K562 (cell line): ENCODE data around the gene PCBP3. TPM values are rescaled to one million over a fixed set of nuclear protein-coding genes. Genes with fewer than 3 reads are reported as not detected.

ENCODE experiments used
- ATAC-seq: fragments of 200-7000 bp; cut with Tn5 transposase; 3 replicates; pipeline ENCODE4 v1.9.1; 2020; ENCODE audit warnings: moderate library complexity
- BruUV-seq: library from RNA; stranded (reverse); fragments of 400-500 nt; replicated peaks from 2 replicates; lab custom pipeline; 2021; lab: Mats Ljungman, UMichigan
- CTCF ChIA-PET: fragments of 300-600 bp; formaldehyde crosslinking; extraction: SDS; loops from one replicate; lab custom pipeline; 2021; ENCODE audit warnings: low intra/inter-chr PET ratio; lab: Yijun Ruan, JAX
- POLR2A ChIA-PET: fragments of 300-600, 350-650 bp; sonication (Branson Sonifier 250); formaldehyde crosslinking; extraction: SDS; loops from one replicate; lab custom pipeline; 2021; ENCODE audit warnings: antibody characterized with exemption, inconsistent platforms; lab: Yijun Ruan, JAX
- DNase-seq, 4 experiments: peaks; one replicate each; pipeline versions ENCODE4 v3.0.0 to v3.0.0-alpha.2; 2011 to 2018; ENCODE audit warnings: low spot score in 3 of 4, mixed read lengths in 3 of 4; ENCODE audit errors: extremely low read depth in 1 of 4
- FAIRE-seq: peaks from 2 replicates; lab custom pipeline; 2011; peaks lifted over from hg19 to GRCh38; lab: Jason Lieb, UNC
- H2AFZ ChIP-seq: 2 replicates; pipeline ENCODE4 v1.6.0; 2011; ENCODE audit warnings: low read depth, low read length, control low read depth, inconsistent platforms
- H3K27ac ChIP-seq: fragments of 200-600 bp; 3 replicates; pipeline ENCODE4 v1.8.0; 2011; ENCODE audit warnings: low read depth, mild to moderate bottlenecking, control low read depth, inconsistent platforms, low read length, moderate library complexity, mixed read lengths; ENCODE audit errors: extremely low read depth
- H3K27me3 ChIP-seq, 2 experiments: fragments of 300-600 bp in 1 of 2; 2 replicates in 1 of 2; 3 replicates in 1 of 2; pipeline versions ENCODE4 v1.6.0 to v1.8.0; 2011; ENCODE audit warnings: inconsistent platforms in 2 of 2, low read length in 2 of 2, mild to moderate bottlenecking in 1 of 2, mixed read lengths in 1 of 2, moderate library complexity in 1 of 2; ENCODE audit not compliant: control insufficient read depth in 2 of 2, insufficient read depth in 2 of 2
- H3K36me3 ChIP-seq: fragments of 300-600 bp; 3 replicates; pipeline ENCODE4 v1.8.0; 2011; ENCODE audit warnings: mild to moderate bottlenecking, low read length, inconsistent platforms; ENCODE audit not compliant: control insufficient read depth, insufficient read depth
- H3K4me1 ChIP-seq, 2 experiments: fragments of 200-600 bp in 1 of 2; replicated peaks in 1 of 2; 2 replicates in 1 of 2; 3 replicates in 1 of 2; pipeline versions ENCODE4 v1.5.1 to v1.8.0; 2011; ENCODE audit warnings: inconsistent platforms in 2 of 2, low read length in 2 of 2, mild to moderate bottlenecking in 1 of 2, mixed read lengths in 1 of 2, moderate library complexity in 1 of 2; ENCODE audit not compliant: control insufficient read depth in 2 of 2, insufficient read depth in 2 of 2
- H3K4me2 ChIP-seq: 2 replicates; pipeline ENCODE4 v1.6.1; 2011; ENCODE audit warnings: low read length, control low read depth, inconsistent platforms, mixed read lengths; ENCODE audit not compliant: insufficient read depth
- H3K4me3 ChIP-seq: fragments of 200-600 bp; sonication (generic), shearing (Covaris generic); 2 replicates; pipeline ENCODE4 v1.5.1; 2016; ENCODE audit warnings: control low read depth, inconsistent platforms
- H3K79me2 ChIP-seq: fragments of 200-600 bp; 3 replicates; pipeline ENCODE4 v1.8.0; 2011; ENCODE audit warnings: low read length, inconsistent platforms; ENCODE audit not compliant: control insufficient read depth, insufficient read depth
- H3K9ac ChIP-seq, 2 experiments: 2 replicates each; pipeline versions ENCODE4 v1.6.0 to v1.6.1; 2011; ENCODE audit warnings: low read depth in 2 of 2, low read length in 2 of 2, control low read depth in 1 of 2, inconsistent platforms in 1 of 2, mild to moderate bottlenecking in 1 of 2, mixed read lengths in 1 of 2; ENCODE audit not compliant: insufficient read depth in 1 of 2
- H3K9me1 ChIP-seq: one replicate; pipeline ENCODE4 v1.6.0; 2011; ENCODE audit warnings: inconsistent platforms, mild to moderate bottlenecking, low read length, moderate library complexity; ENCODE audit not compliant: control insufficient read depth, insufficient read depth
- H3K9me3 ChIP-seq: replicated peaks from 2 replicates; pipeline ENCODE4 v1.5.1; 2011; ENCODE audit warnings: low read depth, low read length, inconsistent platforms; ENCODE audit not compliant: control insufficient read depth, insufficient read depth
- H4K20me1 ChIP-seq: replicated peaks from 2 replicates; pipeline ENCODE4 v1.6.1; 2011; ENCODE audit warnings: low read length, inconsistent platforms, mixed read lengths; ENCODE audit not compliant: control insufficient read depth, insufficient read depth
- ARID4B ChIP-seq: sonication (generic); formaldehyde crosslinking; IDR thresholded peaks from 2 replicates; pipeline ENCODE4 v1.8.0; 2022; ENCODE audit warnings: mild to moderate bottlenecking, missing genetic modification reagents
- ATF2 ChIP-seq: sonication (generic); formaldehyde crosslinking; IDR thresholded peaks from 2 replicates; pipeline ENCODE4 v1.8.1; 2022; ENCODE audit warnings: missing genetic modification reagents
- IRF9 ChIP-seq: fragments of 450-650 bp; IDR thresholded peaks from 2 replicates; pipeline ENCODE4 v1.6.1; 2016; ENCODE audit warnings: missing biosample characterization, missing genetic modification characterization
- NKRF ChIP-seq: fragments of 450-650 bp; IDR thresholded peaks from 2 replicates; pipeline ENCODE4 v1.6.1; 2016; ENCODE audit warnings: borderline replicate concordance
- PREB ChIP-seq: sonication (generic); formaldehyde crosslinking; IDR thresholded peaks from 2 replicates; pipeline ENCODE4 v1.8.1; 2023; ENCODE audit warnings: mild to moderate bottlenecking, missing genetic modification reagents
- PTTG1 ChIP-seq: fragments of 450-650 bp; IDR thresholded peaks from 2 replicates; pipeline ENCODE4 v1.6.1; 2016; ENCODE audit warnings: low read depth, mild to moderate bottlenecking, missing genetic modification characterization, missing compliant biosample characterization
- RUNX1 ChIP-seq: sonication (generic); IDR thresholded peaks from 2 replicates; pipeline ENCODE4 v1.6.1; 2016; ENCODE audit warnings: antibody characterized with exemption, low read depth
- SMARCA5 ChIP-seq: fragments of 450-650 bp; IDR thresholded peaks from 2 replicates; pipeline ENCODE4 v1.6.1; 2016
- THAP7 ChIP-seq: fragments of 250-450 bp; sonication (Bioruptor Pico); IDR thresholded peaks from 2 replicates; pipeline ENCODE4 v1.5.0; 2021
- ZFX ChIP-seq: sonication (generic); formaldehyde crosslinking; IDR thresholded peaks from 2 replicates; pipeline ENCODE4 v1.8.0; 2022; ENCODE audit warnings: mild to moderate bottlenecking, missing genetic modification reagents, moderate library complexity
- ZNF121 ChIP-seq: sonication (generic); formaldehyde crosslinking; conservative IDR thresholded peaks from 2 replicates; pipeline ENCODE4 v1.8.0; 2022; ENCODE audit warnings: missing genetic modification reagents
- ZNF124 ChIP-seq: sonication (generic); formaldehyde crosslinking; IDR thresholded peaks from 2 replicates; pipeline ENCODE4 v1.8.1; 2022; ENCODE audit warnings: missing genetic modification reagents
- whole genome bisulfite sequencing: fragments of 100-300 bp; shearing (Covaris generic); methylation state at CpG from one replicate; pipeline ENCODE4 v1.1.6; 2016; ENCODE audit warnings: low coverage, mixed read lengths; ENCODE audit not compliant: insufficient coverage; ENCODE audit errors: missing lambda C conversion rate; 5-methylcytosine and 5-hydroxymethylcytosine counted together
- in situ Hi-C: fragments of 300-500 bp; cut with MboI; formaldehyde crosslinking; loops from 4 replicates; pipeline ENCODE4 v1.15.0; 2018; ENCODE audit warnings: inconsistent platforms, mixed read lengths
- intact Hi-C: fragments of 100-400 bp; cut with micrococcal nuclease; formaldehyde crosslinking; loops from 2 replicates; pipeline ENCODE4 v1.14.2; 2022
- polyA plus RNA-seq, 8 experiments: library from polyadenylated mRNA; depleted of rRNA in 4 of 8; stranded (reverse) in 5 of 8; unstranded in 3 of 8; fragments of >200 nt; fragmentation: Nextera tagmentation in 2 of 8; fragmentation: Illumina TruSeq in 1 of 8; extraction: Ambion mirVana in 2 of 8; extraction: Trizol in 1 of 8; gene quantifications; 2 replicates each; pipeline versions ENCODE4 v1.2.1 to v1.2.3, GENCODE V29; 2011 to 2014; ENCODE audit warnings: inconsistent platforms in 1 of 8, missing spikeins in 1 of 8
- total RNA-seq, 7 experiments: library from RNA; depleted of rRNA in 6 of 7; stranded (reverse); fragments of >200 nt in 6 of 7; fragmentation: Illumina TruSeq in 2 of 7; extraction: Trizol in 2 of 7; gene quantifications; 2 replicates each; pipeline versions ENCODE4 v1.2.1 to v1.2.3, GENCODE V29; 2011 to 2021; ENCODE audit warnings: low replicate concordance in 1 of 7

Gene PCBP3
- total and polyA plus RNA-seq, 9 of the 15 experiments (the other 6 are each of a cell fraction or from before 2014, with no cell fraction given): 0.18 TPM; not detected in 8

GRCh38 chr21:45919593-45919992 is 276.1 kb downstream of the PCBP3 start:
- intact Hi-C loops (no loop called here), in situ Hi-C loops (no loop called here)
- H3K79me2 ChIP-seq: no peaks in the 10 kb centered on the region
- no peak for DNase-seq
- no peaks in the 10 kb centered on the region for H3K36me3 ChIP-seq
- no peak for ATAC-seq
- no peak overlapping the region for H3K4me2 ChIP-seq
- H2AFZ ChIP-seq: no peak overlapping the region
- no peak for FAIRE-seq
- POLR2A ChIA-PET: interaction anchor here (0.7 kb wide), 1 partner anchor 497 kb away, joined by 4 read pairs; no protein-coding TSS in a partner anchor
- H3K4me3 ChIP-seq: no peak overlapping the region
- CTCF ChIA-PET: no interaction called here
- peaks cover 0 to 10% of the 10 kb centered on the region in 2 experiments; a peak in 3 of 5 replicates for H3K4me1 ChIP-seq
- H3K27me3 ChIP-seq: peaks cover 24 to 57% of the 10 kb centered on the region in 2 experiments; a peak in 3 of 5 replicates
- H3K9me1 ChIP-seq: no peaks in the 10 kb centered on the region
- 25% methylated on average over 15 of the region's 15 CpGs for WGBS
- no peak overlapping the region for H3K9ac ChIP-seq
- peaks cover 2% of the 10 kb centered on the region; the same call in 1 of the 2 replicates for H4K20me1 ChIP-seq
- no TSS peak for BruUV-seq
- peaks cover 2% of the 10 kb centered on the region; the same call in 1 of the 2 replicates for H3K9me3 ChIP-seq
- H3K27ac ChIP-seq: no peak overlapping the region
- TF ChIP-seq THAP7 (CRISPR knock-in tag): no peak
- TF ChIP-seq RUNX1: no peak
- TF ChIP-seq PREB (CRISPR knock-in tag): no peak
- TF ChIP-seq ZNF124: no peak
- TF ChIP-seq NKRF: no peak
- TF ChIP-seq ATF2: no peak
- no peak for TF ChIP-seq ARID4B
- no peak for TF ChIP-seq PTTG1
- no peak for TF ChIP-seq SMARCA5
- no peak for TF ChIP-seq IRF9 (tag)
- TF ChIP-seq ZNF121 (CRISPR knock-in tag): no peak
- no peak for TF ChIP-seq ZFX (CRISPR knock-in tag)
